GM15510 (cell line): ENCODE measurements around the gene SLC41A3.

ENCODE experiments used
- POLR2A ChIP-seq: IDR thresholded peaks from 3 replicates; pipeline ENCODE4 v1.6.1; 2011; ENCODE audit warnings: borderline replicate concordance; ENCODE audit not compliant: insufficient read length; ENCODE audit errors: extremely low read depth

Gene SLC41A3

DNA sequence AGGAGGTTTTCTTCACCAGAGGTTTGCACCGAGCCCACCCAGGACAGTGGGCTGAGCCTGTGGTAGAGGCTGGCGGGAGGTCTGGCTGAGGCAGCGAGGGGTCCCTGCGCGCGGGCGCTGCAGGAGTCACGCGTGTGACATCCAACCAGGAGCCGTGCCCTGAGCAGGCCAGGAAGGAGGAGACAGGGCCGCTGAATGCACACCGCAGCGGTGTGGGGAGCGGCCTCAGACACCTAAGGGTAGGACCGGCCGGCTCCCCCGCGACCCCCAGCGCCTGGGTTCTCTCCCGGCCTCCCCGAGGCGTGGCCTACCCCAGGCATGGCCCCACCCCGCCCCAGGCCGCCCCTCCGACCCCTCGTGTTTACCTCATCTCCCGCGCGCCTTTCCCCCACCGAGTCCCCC lies 412 bp downstream of the SLC41A3 start:
- TF ChIP-seq POLR2A, result no peak

DNA sequence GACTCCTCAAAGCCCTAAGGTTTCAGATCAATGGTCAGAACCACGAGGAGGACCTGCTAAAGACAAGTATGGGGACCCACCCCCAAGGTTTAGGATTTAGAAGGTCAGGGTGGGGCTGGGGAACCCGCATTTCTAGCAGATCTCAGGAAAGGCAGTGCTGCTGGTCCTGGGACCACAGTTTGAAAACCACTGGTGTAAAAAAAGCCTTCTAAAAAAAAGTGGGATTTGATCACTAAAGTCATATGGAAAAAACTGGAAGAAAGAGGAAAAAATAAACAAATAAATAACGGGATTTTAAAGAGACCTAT lies 832 bp downstream of the SLC41A3 start:
- TF ChIP-seq POLR2A, result no peak

DNA sequence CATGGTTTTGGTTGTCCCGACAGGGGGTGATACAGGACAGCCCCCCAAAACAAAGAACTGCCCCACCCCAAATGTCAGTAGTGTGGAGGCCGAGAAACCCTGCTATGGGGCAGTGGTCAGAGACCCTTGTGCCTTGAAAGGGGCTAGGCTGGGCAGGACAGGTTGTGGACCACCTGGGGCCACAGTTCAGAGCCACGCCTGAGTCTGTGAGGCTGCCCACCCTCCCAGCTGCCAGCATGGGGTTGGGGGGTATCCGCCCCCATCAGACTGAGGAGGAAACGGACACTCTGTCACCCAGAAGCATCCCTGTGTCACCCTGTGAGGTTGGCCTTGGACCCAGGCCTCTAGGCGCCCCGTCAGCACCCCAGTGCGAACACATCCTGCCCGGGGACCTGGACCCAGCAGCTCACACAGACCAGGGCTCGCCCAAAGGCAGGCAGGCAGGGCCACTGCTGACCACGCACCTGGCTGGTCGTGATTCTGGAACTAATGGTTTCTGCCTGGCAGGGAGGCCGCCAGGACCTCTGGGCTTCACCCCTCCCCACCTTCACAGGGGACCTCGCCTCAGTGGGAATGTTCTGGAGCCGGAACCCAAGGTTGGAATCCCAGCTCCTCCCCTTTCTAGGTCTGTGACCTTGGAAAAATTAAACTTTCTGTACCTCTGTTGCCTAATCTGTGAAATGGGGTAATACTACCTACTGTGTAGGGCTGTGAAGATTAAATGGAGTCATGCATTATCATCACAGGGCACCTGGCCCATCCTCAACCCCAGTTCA lies 1.4 kb downstream of the SLC41A3 start:
- no peak for TF ChIP-seq POLR2A

DNA sequence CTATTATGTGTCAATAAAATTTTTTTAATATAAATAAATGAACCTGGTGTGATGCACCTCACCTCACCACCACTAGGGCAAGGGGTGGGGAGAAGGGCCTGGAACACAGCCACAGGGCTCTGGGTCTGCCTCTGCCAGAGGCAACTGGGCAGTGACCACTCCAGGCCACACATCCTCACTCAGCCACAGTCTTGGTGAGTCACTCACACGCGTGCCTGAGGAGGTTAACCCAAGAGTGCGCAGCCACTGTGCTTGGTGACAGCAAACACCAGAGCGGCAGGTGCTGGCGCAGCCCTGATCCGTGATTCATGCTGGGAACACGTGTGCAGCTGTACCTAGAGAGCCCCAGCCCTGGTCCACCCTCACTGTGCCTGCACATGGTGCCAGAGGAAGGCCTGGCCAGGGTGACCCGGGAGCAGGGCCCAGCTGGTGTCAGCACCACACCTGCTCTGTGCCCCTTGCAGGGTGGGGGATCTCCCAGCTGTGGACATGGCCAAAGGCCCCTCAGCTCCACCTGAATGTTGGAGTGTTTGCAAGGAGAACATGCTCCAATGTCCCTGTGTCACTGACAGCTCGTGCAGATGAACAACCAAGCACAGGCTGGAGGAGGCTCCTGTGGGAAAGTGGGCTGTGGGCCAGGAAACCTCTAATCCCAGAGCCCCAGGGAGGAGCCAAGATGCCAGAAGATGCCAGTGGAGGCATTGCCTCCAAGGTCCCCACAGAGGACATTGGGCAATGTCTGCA lies 2.1 kb downstream of the SLC41A3 start:
- TF ChIP-seq POLR2A, result no peak

DNA sequence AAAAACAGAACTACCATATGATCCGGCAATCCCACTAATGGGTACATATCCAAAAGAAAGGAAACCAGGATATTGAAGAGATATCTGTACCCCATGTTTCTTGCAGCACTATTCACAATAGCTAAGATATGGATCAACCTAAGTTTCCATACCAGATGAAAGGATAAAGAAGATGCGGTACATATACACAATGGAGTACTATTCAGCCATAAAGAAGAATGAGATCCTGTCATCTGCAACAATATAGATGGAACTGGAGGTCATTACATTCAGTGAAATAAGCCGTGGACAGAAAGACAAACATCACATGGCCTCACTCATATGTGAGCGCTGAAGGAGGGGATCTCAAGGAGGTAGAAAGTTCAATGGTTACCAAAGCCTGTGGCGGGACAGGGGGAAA lies 3.0 kb downstream of the SLC41A3 start:
- TF ChIP-seq POLR2A, result no peak

DNA sequence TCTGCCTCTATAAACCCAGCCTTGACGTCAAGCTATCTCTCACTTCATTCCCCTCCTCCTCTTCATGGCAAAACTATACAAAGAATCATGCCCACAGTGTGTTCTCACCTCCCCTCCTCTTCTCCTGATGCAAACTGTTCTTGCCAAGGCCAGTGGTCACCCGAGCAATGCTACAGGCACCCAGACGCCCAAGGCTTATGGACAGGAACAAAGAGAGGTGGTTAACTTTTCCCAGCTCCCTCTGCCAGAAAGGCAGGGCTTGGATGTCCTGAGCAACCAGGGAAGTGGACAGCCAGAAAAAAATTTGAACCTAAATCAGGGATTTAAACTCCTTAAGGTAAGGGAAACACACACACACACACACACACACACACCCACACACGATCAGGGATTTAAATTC lies 5.1 kb downstream of the SLC41A3 start:
- no peak for TF ChIP-seq POLR2A

DNA sequence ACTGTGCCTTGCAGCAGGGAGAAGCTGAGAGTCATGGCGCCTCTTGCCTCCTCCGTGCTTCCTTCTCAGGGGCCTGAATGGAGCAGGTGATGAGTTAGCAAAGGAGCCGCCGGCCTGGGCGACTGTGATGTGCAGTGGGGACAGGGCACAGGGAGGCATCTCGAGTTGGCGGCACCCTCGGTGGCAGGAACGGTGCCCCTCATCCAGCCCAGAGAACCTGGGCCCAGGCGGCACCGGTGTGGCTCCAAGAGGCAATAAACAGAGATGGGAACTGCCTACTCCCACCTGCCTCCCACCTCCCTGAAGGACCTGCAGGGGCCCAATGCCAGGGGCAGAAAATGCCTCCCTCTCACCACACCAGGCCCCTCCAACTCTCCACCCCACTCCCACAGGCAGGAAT lies 6.2 kb downstream of the SLC41A3 start:
- TF ChIP-seq POLR2A, result no peak

DNA sequence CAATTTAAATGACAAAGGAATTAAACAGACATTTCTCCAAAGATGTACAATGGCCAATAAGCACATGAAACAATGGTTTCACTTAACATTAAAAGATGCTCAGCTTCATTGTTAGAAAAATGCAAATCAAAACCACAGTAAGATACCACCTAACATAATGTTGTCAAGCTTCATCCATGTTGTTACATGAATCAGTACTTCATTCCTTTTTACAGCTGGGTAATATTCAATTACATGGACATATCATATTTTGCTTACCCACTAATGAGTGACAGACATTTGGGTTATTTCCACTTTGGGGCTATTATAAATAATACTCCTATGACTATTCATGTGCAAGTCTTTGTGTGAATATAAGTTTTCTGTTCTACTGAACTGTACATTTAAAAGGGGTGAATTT lies 7.8 kb downstream of the SLC41A3 start:
- TF ChIP-seq POLR2A, result no peak

DNA sequence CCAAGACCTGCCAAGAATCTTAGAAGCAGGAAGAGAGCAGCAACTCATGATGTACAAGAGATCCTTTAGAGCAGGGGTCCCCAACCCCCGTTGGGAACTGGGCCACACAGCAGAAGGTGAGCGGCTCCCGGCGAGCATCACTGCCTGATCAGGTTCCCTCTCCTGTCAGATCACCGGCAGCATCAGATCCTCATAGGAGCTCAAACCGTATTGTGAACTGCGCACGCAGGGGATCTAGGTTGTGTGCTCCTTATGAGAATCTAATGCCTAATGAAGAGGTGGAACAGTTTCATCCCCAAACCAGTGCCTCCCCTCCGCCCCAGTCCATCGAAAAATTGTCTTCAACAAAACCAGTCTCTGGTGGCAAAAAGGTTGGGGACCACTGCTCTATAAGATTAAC lies 13.8 kb downstream of the SLC41A3 start:
- TF ChIP-seq POLR2A, result no peak

DNA sequence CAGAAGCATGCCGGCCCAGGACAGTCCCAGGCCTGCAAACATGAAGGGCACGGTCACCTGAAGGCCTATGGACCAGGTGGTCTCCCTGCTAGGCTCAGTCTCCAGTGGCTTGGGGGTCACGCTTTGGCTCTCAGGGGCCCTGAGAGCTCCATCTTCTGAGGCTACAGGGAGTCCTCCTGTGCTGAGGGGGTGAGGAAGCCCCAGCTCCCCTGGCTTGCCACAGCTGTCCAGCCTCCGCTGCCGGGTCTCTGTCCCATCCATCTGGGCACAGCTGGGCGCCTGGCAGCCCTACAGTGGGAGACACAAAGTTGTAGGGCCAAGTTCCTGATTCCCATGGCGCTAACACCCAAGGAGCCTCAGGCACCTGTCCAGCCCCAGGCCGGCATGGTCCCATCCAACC lies 16.0 kb downstream of the SLC41A3 start:
- no peak for TF ChIP-seq POLR2A

DNA sequence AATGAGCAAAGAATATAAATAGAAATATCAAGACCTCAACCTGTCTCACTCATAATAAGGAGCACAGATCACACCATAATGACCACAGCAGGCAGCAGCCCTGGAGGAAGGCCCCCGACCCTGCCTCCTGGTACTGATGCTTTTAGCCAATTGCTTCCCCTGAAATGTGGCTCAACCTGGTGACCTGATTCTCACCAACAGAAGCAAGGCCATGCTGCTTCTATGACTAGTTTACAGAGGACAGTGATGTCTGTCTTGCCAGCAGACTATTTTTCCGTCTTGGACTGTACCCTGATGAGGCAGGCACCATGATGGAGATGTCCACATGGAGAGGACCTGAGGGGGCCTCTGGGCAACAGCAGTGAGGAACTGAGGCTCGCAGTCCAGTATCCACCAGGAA lies 18.0 kb downstream of the SLC41A3 start:
- TF ChIP-seq POLR2A, result no peak

DNA sequence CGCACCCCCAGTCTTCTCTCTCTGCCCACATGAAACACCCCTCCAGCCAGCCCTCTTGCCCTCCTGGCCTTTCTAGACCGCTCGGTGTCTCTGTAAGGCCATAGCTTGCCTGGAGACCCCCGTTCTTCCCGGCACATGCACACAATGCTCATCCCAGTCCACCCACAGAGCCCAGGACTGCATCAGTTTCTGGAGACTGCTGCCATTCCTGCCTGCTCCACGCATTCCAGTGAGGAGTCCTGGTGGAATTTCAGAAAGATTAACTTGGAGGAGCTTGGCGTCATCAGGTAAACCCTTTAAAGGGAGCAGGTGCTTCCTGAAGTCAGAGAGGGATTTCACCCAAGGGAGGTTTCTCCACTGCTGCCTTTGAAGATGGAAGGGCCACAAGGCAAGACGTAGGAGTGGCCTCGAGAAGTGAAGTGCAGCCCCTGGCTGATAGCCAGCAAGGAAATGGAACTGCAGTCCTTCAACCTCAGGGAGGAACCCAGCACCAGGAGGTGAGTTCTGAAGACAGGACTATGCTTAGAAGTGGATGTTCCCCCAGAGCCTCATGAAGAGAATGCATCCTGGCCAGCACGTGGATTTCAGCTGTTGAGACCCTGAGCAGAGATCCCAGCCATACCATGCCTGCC lies 19.2 kb downstream of the SLC41A3 start:
- no peak for TF ChIP-seq POLR2A

DNA sequence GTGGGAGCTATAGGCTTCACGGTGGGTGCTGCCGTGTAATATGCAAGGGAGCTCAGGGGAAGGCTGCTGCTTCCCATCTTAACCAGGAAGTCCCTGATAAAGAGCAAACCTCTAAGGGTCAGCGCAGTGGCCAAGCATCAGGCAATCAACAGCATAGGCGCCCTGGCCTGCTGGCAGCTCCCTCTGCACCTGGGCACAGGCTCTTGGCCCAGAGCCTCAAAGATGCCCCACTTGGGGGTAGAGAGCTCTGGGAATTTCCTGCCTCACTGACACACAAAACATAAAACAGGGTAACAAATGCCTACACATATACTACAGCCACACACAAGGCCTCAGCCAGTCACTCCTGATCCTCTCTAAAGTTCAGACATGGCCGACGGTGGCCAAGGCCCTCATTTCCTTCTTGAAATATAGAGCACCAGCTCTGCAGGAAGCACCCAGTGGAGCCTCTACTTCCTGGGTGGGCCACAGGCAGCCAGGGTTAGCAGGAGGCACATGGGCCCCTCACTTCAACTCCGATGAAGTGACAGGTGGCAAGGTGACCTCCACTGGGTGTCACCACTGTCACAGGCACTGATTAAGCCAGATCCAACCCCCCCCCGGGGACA lies 20.5 kb downstream of the SLC41A3 start:
- no peak for TF ChIP-seq POLR2A

DNA sequence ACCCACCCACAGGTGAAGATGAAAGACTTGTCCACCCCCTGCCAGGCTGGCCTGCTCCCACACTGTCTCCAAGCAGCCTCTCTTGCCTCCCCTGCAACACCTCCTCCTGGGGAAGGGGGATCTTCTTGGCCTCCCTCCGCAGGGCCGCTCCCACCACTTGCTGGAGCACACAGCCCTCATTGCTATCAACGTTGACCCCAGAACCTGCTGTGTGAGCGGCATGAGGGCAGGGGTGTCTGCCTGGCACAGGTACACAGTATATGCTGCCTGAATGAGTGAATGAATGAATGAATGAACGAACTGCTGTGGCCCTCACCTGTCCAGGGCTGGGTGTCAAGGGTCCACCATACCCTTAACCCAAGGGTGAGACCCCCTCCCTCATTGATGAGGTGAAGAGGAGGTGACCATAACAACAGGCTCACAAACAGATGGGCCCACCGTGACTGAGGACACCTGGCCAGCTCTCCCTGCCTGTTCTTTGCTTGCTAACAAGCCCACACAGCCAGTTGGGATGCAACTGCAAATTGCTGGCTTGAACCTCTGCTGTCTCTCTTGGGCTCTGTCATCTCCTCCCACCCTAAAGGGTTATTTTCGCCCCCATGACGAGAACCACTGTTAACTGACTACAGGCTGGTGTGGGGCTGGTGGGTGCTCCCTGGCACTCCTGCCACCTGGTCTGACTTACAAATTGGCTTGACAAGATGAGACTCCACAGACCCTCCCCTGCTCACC lies 22.5 kb downstream of the SLC41A3 start:
- TF ChIP-seq POLR2A, result no peak

DNA sequence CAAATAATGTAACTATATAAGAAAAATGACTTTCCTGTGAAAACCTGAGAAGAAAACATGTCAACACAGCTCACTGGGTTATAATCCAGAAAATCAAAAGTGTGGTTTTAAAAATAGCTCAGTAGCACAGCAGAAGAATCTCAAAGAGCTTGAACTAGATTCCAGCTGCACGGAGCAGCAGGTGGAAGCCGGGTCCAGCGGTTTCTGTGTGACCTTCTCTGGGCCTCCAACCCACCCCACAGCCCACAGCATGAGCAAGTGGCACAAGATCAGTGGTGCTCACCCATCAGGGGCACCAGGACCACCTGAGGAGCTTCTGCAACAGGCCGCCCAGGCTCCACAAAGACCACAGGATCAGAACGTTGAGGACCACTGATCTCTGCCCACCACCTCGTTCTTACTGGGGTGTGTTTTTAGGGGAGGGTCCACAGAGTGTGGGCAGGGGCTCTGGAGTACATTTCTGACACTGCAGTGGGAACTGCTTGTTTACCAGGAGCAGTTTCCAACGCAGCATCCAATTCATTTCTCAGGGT lies 23.2 kb downstream of the SLC41A3 start:
- TF ChIP-seq POLR2A, result no peak

DNA sequence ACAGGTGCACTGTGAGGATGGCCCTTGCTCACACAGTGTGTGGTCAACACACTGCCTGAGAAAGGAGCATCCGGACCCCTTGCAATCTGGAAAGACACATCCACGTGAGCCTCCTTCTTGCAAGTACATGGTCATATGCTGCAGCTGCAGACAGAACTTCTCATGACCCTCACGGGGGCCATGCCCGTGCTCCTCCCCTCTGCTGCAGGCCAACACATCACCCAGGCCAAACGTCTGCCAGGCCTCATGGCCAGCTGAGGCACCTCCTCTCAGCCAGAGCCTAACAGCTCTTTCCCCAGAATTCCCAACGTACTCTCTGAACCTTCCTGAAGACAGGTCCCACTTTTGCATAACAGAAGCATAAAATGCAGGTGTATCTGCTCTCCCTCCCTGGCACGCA lies 25.3 kb downstream of the SLC41A3 start:
- no peak for TF ChIP-seq POLR2A

DNA sequence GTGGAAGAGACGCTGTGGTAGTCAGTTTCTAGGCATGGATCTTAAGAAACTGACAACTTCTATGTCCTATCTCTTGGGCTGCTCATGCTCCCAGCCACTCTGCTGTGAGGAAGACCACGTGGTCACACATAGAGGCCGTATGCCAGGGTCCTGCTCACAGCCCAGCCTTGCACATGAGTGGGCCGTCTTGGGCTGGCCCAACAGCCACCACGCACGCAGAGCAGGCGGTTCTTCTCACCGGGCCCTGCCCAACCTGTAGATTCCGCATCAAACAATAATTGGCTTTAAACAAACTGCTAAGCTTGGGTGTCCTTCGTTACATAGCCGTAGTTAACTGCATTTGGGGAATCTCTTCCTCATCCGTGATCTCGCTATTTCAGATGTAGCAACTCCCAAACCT lies 26.0 kb downstream of the SLC41A3 start:
- TF ChIP-seq POLR2A, result no peak
